Activated B cell treated with CpG ODN at 0.5 μM for 24 hours (primary cell): ENCODE measurements around the gene NECAB3. TPM values are rescaled to one million over a fixed set of nuclear protein-coding genes. Genes with fewer than 3 reads are reported as not detected.

Experiments used
- ATAC-seq: fragments of 200-7000 bp; cut with Tn5 transposase; one replicate; pipeline ENCODE4 v1.10.0; 2021; ENCODE audit warnings: low read depth, mild to moderate bottlenecking, moderate library complexity
- CTCF ChIA-PET: fragments of 350-600 bp; sonication (Branson Sonifier 250); formaldehyde crosslinking; loops from one replicate; lab custom pipeline; 2021; ENCODE audit warnings: antibody characterized with exemption; lab: Charles Lee
- POLR2A ChIA-PET: fragments of 350-600 bp; sonication (Branson Sonifier 250); formaldehyde crosslinking; loops from one replicate; lab custom pipeline; 2021; ENCODE audit warnings: antibody characterized with exemption; lab: Charles Lee
- DNase-seq: peaks from one replicate; pipeline ENCODE4 v3.0.0; 2022
- H3K27ac Mint-ChIP-seq: one replicate; pipeline ENCODE4 v1.8.0; 2020; ENCODE audit warnings: mixed read lengths
- H3K27me3 Mint-ChIP-seq: one replicate; pipeline ENCODE4 v1.8.0; 2021; ENCODE audit warnings: mixed read lengths
- H3K36me3 Mint-ChIP-seq: one replicate; pipeline ENCODE4 v1.8.0; 2021; ENCODE audit warnings: low read depth, mixed read lengths
- H3K4me1 Mint-ChIP-seq: one replicate; pipeline ENCODE4 v1.8.0; 2021; ENCODE audit warnings: mixed read lengths
- H3K4me3 Mint-ChIP-seq: one replicate; pipeline ENCODE4 v1.8.0; 2020; ENCODE audit warnings: mild to moderate bottlenecking, mixed read lengths
- H3K9me3 Mint-ChIP-seq: one replicate; pipeline ENCODE4 v1.8.0; 2020; ENCODE audit warnings: mixed read lengths
- intact Hi-C: fragments of 100-400 bp; cut with micrococcal nuclease; formaldehyde crosslinking; loops from one replicate; pipeline ENCODE4 v1.15.1; 2024
- total RNA-seq: library from RNA; stranded (reverse); gene quantifications from 2 replicates; pipeline ENCODE4 v1.2.3, GENCODE V29; 2022
- TF ChIP-seq, protein P1 (sequence below): fragments of 200-600 bp; IDR thresholded peaks from one replicate; pipeline ENCODE4 v1.8.0; 2022; ENCODE audit warnings: antibody characterized with exemption, mild to moderate bottlenecking

The NECAB3 gene
- total RNA-seq, 1 donor from 2014 or later, result 7.5 TPM

DNA sequence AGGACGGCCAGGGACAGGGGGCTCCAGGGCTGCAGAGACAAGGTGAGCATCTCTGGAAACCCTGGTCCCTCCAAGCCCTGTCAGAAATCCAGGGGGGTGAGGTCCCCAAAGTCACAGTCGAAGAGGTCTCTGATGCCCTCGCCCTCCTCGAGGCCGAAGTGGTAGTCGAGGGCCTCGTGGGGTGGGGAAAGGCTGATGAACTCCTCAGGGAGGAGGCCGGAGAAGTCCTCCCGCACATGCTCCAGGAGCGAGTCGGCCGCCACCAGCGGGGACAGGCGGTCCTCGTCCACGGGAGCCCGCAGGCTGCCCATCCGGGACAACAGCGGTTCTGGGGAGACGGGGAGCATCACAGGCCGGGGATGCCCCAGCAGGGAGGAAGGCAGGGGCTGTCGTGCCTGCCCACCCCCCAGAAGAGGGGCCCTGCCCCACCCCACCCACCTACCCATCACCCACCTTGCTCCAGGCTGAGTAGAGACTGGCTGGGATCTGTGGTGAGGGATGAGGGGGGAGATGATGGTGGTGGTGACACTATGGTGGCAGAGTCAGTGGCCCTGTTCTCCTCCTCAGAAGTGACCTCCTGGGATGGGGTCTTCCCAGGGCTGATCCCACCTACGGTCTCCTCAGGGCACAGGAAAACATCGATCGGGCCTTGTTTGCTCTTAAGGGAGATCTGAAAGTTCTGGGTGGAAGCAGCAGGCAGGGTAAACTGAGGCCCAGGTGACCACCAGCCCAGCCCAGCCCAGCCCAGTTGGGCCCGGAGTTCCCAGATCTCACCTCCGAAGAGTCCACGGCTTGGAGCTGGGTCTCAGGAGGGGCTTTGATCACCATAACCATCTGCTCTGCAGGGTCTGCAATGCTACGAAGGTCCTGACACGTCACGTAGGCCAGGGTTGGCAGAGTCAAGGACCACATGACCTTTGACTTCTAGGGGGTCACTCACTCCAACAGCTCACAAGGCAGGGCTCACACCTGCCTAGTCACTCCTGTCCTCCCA is 2.7 kb upstream of the NECAB3 start:
- intact Hi-C loops, result no loop called here
- ATAC-seq (no peak), DNase-seq (no peak)
- TF ChIP-seq, protein P1, sequence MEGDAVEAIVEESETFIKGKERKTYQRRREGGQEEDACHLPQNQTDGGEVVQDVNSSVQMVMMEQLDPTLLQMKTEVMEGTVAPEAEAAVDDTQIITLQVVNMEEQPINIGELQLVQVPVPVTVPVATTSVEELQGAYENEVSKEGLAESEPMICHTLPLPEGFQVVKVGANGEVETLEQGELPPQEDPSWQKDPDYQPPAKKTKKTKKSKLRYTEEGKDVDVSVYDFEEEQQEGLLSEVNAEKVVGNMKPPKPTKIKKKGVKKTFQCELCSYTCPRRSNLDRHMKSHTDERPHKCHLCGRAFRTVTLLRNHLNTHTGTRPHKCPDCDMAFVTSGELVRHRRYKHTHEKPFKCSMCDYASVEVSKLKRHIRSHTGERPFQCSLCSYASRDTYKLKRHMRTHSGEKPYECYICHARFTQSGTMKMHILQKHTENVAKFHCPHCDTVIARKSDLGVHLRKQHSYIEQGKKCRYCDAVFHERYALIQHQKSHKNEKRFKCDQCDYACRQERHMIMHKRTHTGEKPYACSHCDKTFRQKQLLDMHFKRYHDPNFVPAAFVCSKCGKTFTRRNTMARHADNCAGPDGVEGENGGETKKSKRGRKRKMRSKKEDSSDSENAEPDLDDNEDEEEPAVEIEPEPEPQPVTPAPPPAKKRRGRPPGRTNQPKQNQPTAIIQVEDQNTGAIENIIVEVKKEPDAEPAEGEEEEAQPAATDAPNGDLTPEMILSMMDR, result no peak
- Mint-ChIP-seq H3K36me3 (no peaks in the 10 kb centered on the region), H3K4me1 (peaks cover 43% of the 10 kb centered on the region), H3K27me3 (no peaks in the 10 kb centered on the region), H3K4me3 (no peak overlapping the region), H3K27ac (no peak overlapping the region), H3K9me3 (no peaks in the 10 kb centered on the region)
- CTCF ChIA-PET, result no interaction called here
- POLR2A ChIA-PET, result interaction anchor here (0.6 to 2.3 kb wide), 3 partner anchors 10 to 131 kb away, joined by 3 to 12 read pairs (median 10); partner anchors contain the start of gene ACTL10

DNA sequence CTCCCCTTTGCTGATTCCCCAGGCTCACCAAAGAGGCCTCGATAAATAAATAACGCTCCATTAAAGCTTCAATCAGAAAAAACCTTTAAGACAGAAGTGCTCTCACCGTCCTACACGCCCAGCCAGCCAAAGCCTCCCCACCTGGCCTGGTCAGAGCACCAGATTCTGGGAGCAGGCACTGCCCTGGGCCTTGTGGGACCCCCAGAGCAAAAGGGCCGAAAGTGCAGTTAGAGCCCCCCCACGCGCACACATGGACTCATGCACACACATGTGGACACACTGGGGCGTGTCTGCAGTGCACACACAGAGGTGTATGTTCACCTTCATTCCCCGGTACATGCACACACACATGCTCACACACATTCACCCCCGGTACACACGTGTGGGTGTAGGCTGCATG is 1.9 kb upstream of the NECAB3 start:
- CTCF ChIA-PET, result no interaction called here
- DNase-seq (no peak), ATAC-seq (no peak)
- intact Hi-C loops, result no loop called here
- Mint-ChIP-seq H3K4me1 (peaks cover 38% of the 10 kb centered on the region), H3K9me3 (no peaks in the 10 kb centered on the region), H3K27ac (no peak overlapping the region), H3K27me3 (no peaks in the 10 kb centered on the region), H3K36me3 (no peaks in the 10 kb centered on the region), H3K4me3 (no peak overlapping the region)
- TF ChIP-seq, protein P1, result no peak
- POLR2A ChIA-PET, result interaction anchor here (2.3 kb wide), 1 partner anchor 9 kb away, joined by 12 read pairs; the partner anchor contains the start of gene ACTL10

DNA sequence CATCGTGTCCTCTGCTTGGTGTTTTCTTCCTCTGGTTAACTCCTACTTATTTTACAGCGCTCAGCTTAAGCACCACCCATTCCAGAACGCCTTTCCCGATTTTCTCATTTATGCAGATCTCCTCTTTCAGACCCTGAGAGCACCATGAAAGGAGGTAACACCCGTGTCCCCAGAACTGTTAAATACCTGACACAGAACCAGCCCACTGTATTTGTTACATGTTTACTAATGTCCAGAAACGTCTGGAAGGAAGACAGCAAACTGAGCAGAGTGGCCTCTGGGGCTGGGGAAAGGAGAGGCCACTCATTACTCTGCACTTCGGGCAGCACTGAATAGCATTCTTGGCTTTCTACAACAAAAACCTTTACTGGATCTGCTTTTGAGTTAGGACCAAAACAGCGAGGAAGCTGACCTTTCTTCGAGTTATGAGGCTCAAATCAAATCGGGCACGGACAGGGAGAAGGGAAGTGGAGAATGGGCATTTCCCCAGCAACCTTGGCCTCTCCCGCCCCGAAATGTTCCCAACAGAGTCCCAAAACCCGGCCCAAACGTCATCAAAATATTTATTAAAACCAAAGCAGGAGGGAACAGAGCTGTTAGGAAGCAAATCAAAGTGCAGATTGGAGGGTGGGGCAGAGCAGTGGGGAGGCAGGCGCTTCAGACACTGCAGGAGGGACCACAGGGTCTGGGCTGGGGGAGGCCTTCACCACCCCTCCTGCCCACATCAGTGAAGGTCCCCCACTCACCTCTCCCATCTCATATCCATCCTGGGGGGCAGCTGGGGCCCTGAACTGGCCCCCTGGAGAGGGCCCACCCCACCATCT is 1.1 kb upstream of the NECAB3 start:
- DNase-seq (no peak), ATAC-seq (no peak)
- TF ChIP-seq, protein P1, result no peak
- H3K36me3 Mint-ChIP-seq, result no peaks in the 10 kb centered on the region
- peak overlapping the region; percentile 71 for H3K4me3 Mint-ChIP-seq
- H3K27me3 Mint-ChIP-seq, result no peaks in the 10 kb centered on the region
- POLR2A ChIA-PET, result interaction anchor here (1.6 to 2.3 kb wide), 2 partner anchors 8 to 10 kb away, joined by 4 to 12 read pairs; partner anchors contain the start of gene ACTL10
- CTCF ChIA-PET, result no interaction called here
- H3K9me3 Mint-ChIP-seq, result no peaks in the 10 kb centered on the region
- no peak overlapping the region for H3K27ac Mint-ChIP-seq
- peaks cover 32% of the 10 kb centered on the region for H3K4me1 Mint-ChIP-seq
- intact Hi-C loops, result no loop called here

DNA sequence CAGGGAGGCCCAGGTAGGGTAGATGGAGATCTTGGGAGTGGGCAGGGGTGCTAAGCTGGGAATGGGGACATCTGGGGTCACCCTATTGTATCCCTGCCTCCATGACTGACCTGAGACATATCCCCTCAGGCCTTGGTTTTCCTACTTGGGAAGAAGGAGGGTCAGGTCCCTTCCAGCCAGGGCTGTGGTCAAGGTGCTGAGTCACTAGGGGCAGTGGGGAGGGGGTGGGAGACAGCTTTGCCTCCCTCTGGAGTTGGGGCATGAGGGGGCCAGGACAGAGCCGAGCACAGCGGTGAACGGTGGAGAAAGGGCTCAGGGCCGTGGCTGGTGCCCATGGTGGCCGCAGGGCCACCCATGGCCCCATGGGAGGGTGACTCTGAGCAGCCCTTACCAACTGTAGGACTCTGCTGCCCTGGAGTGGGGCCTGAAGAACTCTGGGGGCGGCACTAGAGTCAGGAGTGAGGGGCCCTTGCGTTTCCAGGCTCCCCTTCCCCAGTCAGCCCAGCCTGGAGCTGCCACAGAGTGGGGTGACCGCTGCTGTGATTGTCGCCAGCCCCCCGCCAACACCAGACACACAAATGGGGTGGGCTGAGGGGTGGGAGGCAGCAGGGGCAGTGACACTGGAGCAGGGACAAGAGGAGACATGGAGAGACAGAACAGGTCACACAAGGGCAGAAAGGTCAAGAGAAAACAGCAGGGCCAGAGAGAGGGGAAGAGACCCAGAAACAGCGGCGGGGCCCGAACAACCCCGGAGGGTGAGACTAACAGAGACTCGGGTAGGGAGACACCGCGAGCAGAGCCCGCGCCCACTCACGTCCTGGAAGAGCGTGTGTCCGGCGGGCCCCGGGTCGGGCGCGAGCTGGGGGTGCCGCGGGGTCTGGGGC is 576 bp downstream of the NECAB3 start:
- H3K27ac Mint-ChIP-seq, result peak overlapping the region; percentile 30
- TF ChIP-seq, protein P1, result no peak
- H3K9me3 Mint-ChIP-seq, result no peaks in the 10 kb centered on the region
- ATAC-seq (no peak), DNase-seq (no peak)
- H3K27me3 Mint-ChIP-seq, result no peaks in the 10 kb centered on the region
- intact Hi-C loops, result loop anchor here (1.0 kb wide), 1 partner anchor 7 kb away; the partner anchor contains the start of gene ACTL10
- peaks cover 18% of the 10 kb centered on the region for H3K4me1 Mint-ChIP-seq
- ChIA-PET CTCF (interaction anchor here (1.0 kb wide), 1 partner anchor 218 kb away, joined by 3 read pairs; no protein-coding TSS in a partner anchor), POLR2A (interaction anchor here (0.6 to 1.1 kb wide), 3 partner anchors 9 to 255 kb away, joined by 3 read pairs; no protein-coding TSS in a partner anchor)
- peak overlapping the region; percentile 86 for H3K4me3 Mint-ChIP-seq
- H3K36me3 Mint-ChIP-seq, result no peaks in the 10 kb centered on the region
